HCT116 (cell line): ENCODE measurements around the gene SALL4. TPM values are rescaled to one million over a fixed set of nuclear protein-coding genes. Genes with fewer than 3 reads are reported as not detected.
A peak's percentile ranks its signal among the peaks of the same experiment; 100 is the strongest.

Source experiments
- ATAC-seq: fragments of 200-7000 bp; cut with Tn5 transposase; 2 replicates; pipeline ENCODE4 v1.9.1; 2020; ENCODE audit warnings: mild to moderate bottlenecking, moderate library complexity
- BruUV-seq: library from RNA; stranded (reverse); fragments of 400-500 nt; replicated peaks from 2 replicates; lab custom pipeline; 2021; lab: Mats Ljungman, UMichigan
- CTCF ChIA-PET: fragments of 300-600 bp; sonication (Branson Sonifier 250); formaldehyde crosslinking; loops from one replicate; lab custom pipeline; 2021; ENCODE audit warnings: antibody characterized with exemption; lab: Charles Lee
- POLR2A ChIA-PET: fragments of 300-600, 350-600 bp; sonication (Branson Sonifier 250); formaldehyde crosslinking; loops from one replicate; lab custom pipeline; 2021; ENCODE audit warnings: antibody characterized with exemption; lab: Charles Lee
- RAD21 ChIA-PET, 2 experiments: fragments of 300-600 bp; sonication (Branson Sonifier 250); formaldehyde crosslinking; loops; one replicate each; lab custom pipeline; 2023; ENCODE audit warnings: low total read pairs in 2 of 2; ENCODE audit not compliant: uncharacterized antibody in 2 of 2, unreplicated experiment in 2 of 2, low non-redundant PET in 1 of 2; lab: Charles Lee
- DNase-seq: peaks from one replicate; pipeline ENCODE4 v3.0.0-alpha.2; 2010; ENCODE audit warnings: low read depth, low spot score
- H2AFZ ChIP-seq: fragments of 200-600 bp; shearing (Covaris generic), sonication (generic); 2 replicates; pipeline ENCODE4 v1.6.1; 2017; ENCODE audit warnings: low read depth, mixed run types, mixed read lengths, antibody characterized with exemption, low read length; ENCODE audit not compliant: poor library complexity, severe bottlenecking
- H3K27ac ChIP-seq: 2 replicates; pipeline ENCODE4 v1.5.1; 2012; ENCODE audit warnings: low read depth, low read length
- H3K27me3 ChIP-seq: fragments of 200-600 bp; sonication (generic); 2 replicates; pipeline ENCODE4 v1.6.1; 2016; ENCODE audit warnings: mixed run types, low read length, mixed read lengths; ENCODE audit not compliant: insufficient read depth
- H3K36me3 ChIP-seq, 2 experiments: fragments of 200-500 bp in 1 of 2; fragments of 200-600 bp in 1 of 2; sonication (Bioruptor generic) in 1 of 2; sonication (generic) in 1 of 2; 2 replicates each; pipeline versions ENCODE4 v1.5.1 to v1.6.1; 2014 to 2016; ENCODE audit warnings: low read length in 2 of 2, inconsistent platforms in 1 of 2, mixed read lengths in 1 of 2, mixed run types in 1 of 2; ENCODE audit not compliant: insufficient read depth in 2 of 2, control insufficient read depth in 1 of 2
- H3K4me1 ChIP-seq, 2 experiments: fragments of 200-600 bp in 1 of 2; sonication (generic) in 1 of 2; 2 replicates each; pipeline versions ENCODE4 v1.5.1 to v1.6.1; 2012 to 2017; ENCODE audit warnings: low read length in 2 of 2, inconsistent platforms in 1 of 2, mild to moderate bottlenecking in 1 of 2, mixed read lengths in 1 of 2, mixed run types in 1 of 2, moderate library complexity in 1 of 2; ENCODE audit not compliant: insufficient read depth in 2 of 2, control insufficient read depth in 1 of 2
- H3K4me2 ChIP-seq: fragments of 200-600 bp; sonication (generic); 2 replicates; pipeline ENCODE4 v1.6.1; 2017; ENCODE audit warnings: mixed run types, low read length, mixed read lengths
- H3K4me3 ChIP-seq, 2 experiments: fragments of 200-600 bp in 1 of 2; sonication (generic) in 1 of 2; replicated peaks in 1 of 2; 2 replicates each; pipeline ENCODE4 v1.5.1; 2011 to 2016; ENCODE audit warnings: low read length in 2 of 2, control low read depth in 1 of 2, low read depth in 1 of 2, mild to moderate bottlenecking in 1 of 2, mixed read lengths in 1 of 2, mixed run types in 1 of 2
- H3K79me2 ChIP-seq: fragments of 200-600 bp; sonication (generic); 2 replicates; pipeline ENCODE4 v1.6.1; 2017; ENCODE audit warnings: mild to moderate bottlenecking, mixed run types, low read length, moderate library complexity, mixed read lengths; ENCODE audit not compliant: insufficient read depth
- H3K9ac ChIP-seq: fragments of 200-600 bp; sonication (generic); 2 replicates; pipeline ENCODE4 v1.6.1; 2016; ENCODE audit warnings: low read length, mixed read lengths
- H3K9me2 ChIP-seq: fragments of 200-600 bp; sonication (generic), shearing (Covaris generic); 2 replicates; pipeline ENCODE4 v1.6.1; 2017; ENCODE audit warnings: mixed run types, mild to moderate bottlenecking, moderate library complexity; ENCODE audit not compliant: insufficient read depth
- H3K9me3 ChIP-seq, 2 experiments: fragments of 200-500 bp in 1 of 2; fragments of 200-600 bp in 1 of 2; sonication (Bioruptor generic) in 1 of 2; sonication (generic) in 1 of 2; 2 replicates each; pipeline ENCODE4 v1.6.1; 2014 to 2017; ENCODE audit warnings: low read length in 2 of 2, mixed read lengths in 2 of 2, inconsistent platforms in 1 of 2, low read depth in 1 of 2, mild to moderate bottlenecking in 1 of 2, mixed run types in 1 of 2, moderate library complexity in 1 of 2; ENCODE audit not compliant: control insufficient read depth in 1 of 2, insufficient read depth in 1 of 2
- H4K20me1 ChIP-seq: fragments of 200-600 bp; sonication (generic), shearing (Covaris generic); 2 replicates; pipeline ENCODE4 v1.6.1; 2017; ENCODE audit warnings: mixed run types, mild to moderate bottlenecking, moderate library complexity; ENCODE audit not compliant: insufficient read depth
- ATF3 ChIP-seq: IDR thresholded peaks from 2 replicates; pipeline ENCODE4 v1.6.1; 2012
- CEBPB ChIP-seq: IDR thresholded peaks from 2 replicates; pipeline ENCODE4 v1.6.1; 2012; ENCODE audit warnings: low read depth
- EGR1 ChIP-seq: IDR thresholded peaks from 2 replicates; pipeline ENCODE4 v1.6.1; 2012; ENCODE audit warnings: low read depth
- EZH2 ChIP-seq: fragments of 200-600 bp; sonication (generic); IDR thresholded peaks from 2 replicates; pipeline ENCODE4 v1.6.1; 2017; ENCODE audit warnings: antibody characterized with exemption, mixed run types
- EZH2phosphoT487 ChIP-seq: fragments of 200-600 bp; IDR thresholded peaks from 2 replicates; pipeline ENCODE4 v1.6.1; 2018; ENCODE audit warnings: antibody characterized with exemption, borderline replicate concordance
- JUND ChIP-seq: IDR thresholded peaks from 2 replicates; pipeline ENCODE4 v1.6.1; 2012
- POLR2A ChIP-seq: IDR thresholded peaks from 2 replicates; pipeline ENCODE4 v1.7.0; 2011; ENCODE audit warnings: borderline replicate concordance; ENCODE audit not compliant: insufficient read depth, insufficient read length; ENCODE audit errors: extremely low read depth
- POLR2AphosphoS5 ChIP-seq: IDR thresholded peaks from 2 replicates; pipeline ENCODE4 v1.6.1; 2011; ENCODE audit warnings: mild to moderate bottlenecking, low read depth, low read length, moderate library complexity
- RAD21 ChIP-seq: IDR thresholded peaks from 2 replicates; pipeline ENCODE4 v1.6.1; 2012; ENCODE audit warnings: low read depth, mild to moderate bottlenecking
- SIN3A ChIP-seq: IDR thresholded peaks from 2 replicates; pipeline ENCODE4 v1.6.1; 2012; ENCODE audit warnings: low read depth
- TCF7L2 ChIP-seq: IDR thresholded peaks from 2 replicates; pipeline ENCODE4 v1.7.0; 2011; ENCODE audit warnings: borderline replicate concordance, inconsistent platforms; ENCODE audit not compliant: insufficient read depth, insufficient read length; ENCODE audit errors: extremely low read depth
- YY1 ChIP-seq: IDR thresholded peaks from 2 replicates; pipeline ENCODE4 v1.6.1; 2011; ENCODE audit warnings: low read length, low read depth, moderate library complexity, mild to moderate bottlenecking; ENCODE audit not compliant: insufficient replicate concordance; ENCODE audit errors: extremely low read depth
- ZNF274 ChIP-seq: fragments of 200-500 bp; sonication (Bioruptor generic); IDR thresholded peaks from 2 replicates; pipeline ENCODE4 v1.6.1; 2014; ENCODE audit warnings: mild to moderate bottlenecking, low read depth, low read length, inconsistent platforms
- intact Hi-C: fragments of 100-400 bp; cut with micrococcal nuclease; formaldehyde crosslinking; loops from 2 replicates; pipeline ENCODE4 v1.10.0; 2022
- total RNA-seq: library from RNA; stranded (reverse); gene quantifications from one replicate; pipeline ENCODE4 v1.2.1, GENCODE V29; 2021; ENCODE audit not compliant: unreplicated experiment
- TF ChIP-seq, protein P1 (sequence below), 3 experiments: fragments of 200-600 bp in 1 of 3; sonication (generic) in 1 of 3; IDR thresholded peaks in 2 of 3; conservative IDR thresholded peaks in 1 of 3; 2 replicates each; pipeline ENCODE4 v1.5.1; 2012 to 2017; ENCODE audit warnings: low read depth in 2 of 3, low read length in 2 of 3, antibody characterized with exemption in 1 of 3, borderline replicate concordance in 1 of 3, control low read depth in 1 of 3, mild to moderate bottlenecking in 1 of 3, mixed read lengths in 1 of 3, mixed run types in 1 of 3, moderate library complexity in 1 of 3; ENCODE audit not compliant: insufficient read depth in 1 of 3
- TF ChIP-seq, protein P2 (sequence below): IDR thresholded peaks from 2 replicates; pipeline ENCODE4 v1.6.1; 2012

Gene SALL4
- total RNA-seq, 1 experiment from 2014 or later: 1.9 TPM

- TF ChIP-seq, protein P1, sequence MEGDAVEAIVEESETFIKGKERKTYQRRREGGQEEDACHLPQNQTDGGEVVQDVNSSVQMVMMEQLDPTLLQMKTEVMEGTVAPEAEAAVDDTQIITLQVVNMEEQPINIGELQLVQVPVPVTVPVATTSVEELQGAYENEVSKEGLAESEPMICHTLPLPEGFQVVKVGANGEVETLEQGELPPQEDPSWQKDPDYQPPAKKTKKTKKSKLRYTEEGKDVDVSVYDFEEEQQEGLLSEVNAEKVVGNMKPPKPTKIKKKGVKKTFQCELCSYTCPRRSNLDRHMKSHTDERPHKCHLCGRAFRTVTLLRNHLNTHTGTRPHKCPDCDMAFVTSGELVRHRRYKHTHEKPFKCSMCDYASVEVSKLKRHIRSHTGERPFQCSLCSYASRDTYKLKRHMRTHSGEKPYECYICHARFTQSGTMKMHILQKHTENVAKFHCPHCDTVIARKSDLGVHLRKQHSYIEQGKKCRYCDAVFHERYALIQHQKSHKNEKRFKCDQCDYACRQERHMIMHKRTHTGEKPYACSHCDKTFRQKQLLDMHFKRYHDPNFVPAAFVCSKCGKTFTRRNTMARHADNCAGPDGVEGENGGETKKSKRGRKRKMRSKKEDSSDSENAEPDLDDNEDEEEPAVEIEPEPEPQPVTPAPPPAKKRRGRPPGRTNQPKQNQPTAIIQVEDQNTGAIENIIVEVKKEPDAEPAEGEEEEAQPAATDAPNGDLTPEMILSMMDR (IDR thresholded peaks at IDR 0.05 in 2 of 3, conservative IDR thresholded peaks at IDR 0.05 in 1 of 3; ENCODE audit: borderline replicate concordance in 1 of 3, insufficient read depth in 1 of 3, low read depth in 2 of 3, low read length in 2 of 3): no peak
Measured at GRCh38 chr20:51752343-51752951, 49.9 kb downstream of the SALL4 start (continued).

DNA sequence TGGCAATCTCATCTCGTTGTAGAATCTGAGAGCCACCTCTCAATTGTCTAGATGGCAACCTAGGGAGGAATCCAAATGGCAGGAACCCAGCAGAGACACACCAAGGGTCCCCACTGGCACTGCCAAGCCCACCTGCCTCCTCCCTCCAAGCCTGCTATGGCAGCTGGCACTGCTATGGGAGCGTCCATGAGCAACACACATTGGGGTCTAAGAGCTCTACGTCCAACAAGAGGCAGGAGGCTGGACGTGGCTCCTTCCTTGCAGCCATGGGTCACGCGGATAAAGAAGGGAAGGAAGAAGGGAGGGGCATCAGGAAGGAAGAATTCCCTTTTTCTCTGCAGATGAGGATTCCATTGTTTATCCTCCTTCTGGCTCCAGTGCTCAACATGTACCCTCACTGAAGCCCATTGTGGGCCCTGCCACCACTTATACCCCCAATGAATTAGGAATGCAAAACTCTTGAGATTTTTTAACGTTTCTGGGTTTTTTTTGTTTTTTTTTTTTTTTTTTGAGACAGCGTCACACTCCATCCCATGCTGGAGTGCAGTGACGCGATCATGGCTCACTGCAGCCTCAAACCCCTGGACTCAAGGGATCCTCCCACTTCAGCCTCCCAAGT lies 51.4 kb downstream of the SALL4 start:
- no TSS peak for BruUV-seq
- H3K4me2 ChIP-seq: peak overlapping the region; percentile 81
- ATAC-seq (peak; percentile 2; the same call in 1 of the 2 replicates), DNase-seq (no peak)
- TF ChIP-seq EZH2phosphoT487 (no peak), YY1 (no peak), SIN3A (no peak), EZH2 (no peak), ATF3 (no peak), JUND (no peak), EGR1 (no peak), RAD21 (no peak), POLR2AphosphoS5 (no peak), TCF7L2 (no peak), POLR2A (no peak), CEBPB (no peak), ZNF274 (no peak)
- TF ChIP-seq, protein P2, sequence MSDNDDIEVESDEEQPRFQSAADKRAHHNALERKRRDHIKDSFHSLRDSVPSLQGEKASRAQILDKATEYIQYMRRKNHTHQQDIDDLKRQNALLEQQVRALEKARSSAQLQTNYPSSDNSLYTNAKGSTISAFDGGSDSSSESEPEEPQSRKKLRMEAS: no peak
- H3K9me2 ChIP-seq: no peaks in the 10 kb centered on the region
- ChIA-PET RAD21 (no interaction called here), POLR2A (interaction anchor here (1.8 to 3.2 kb wide), 3 partner anchors 9 to 17 kb away, joined by 6 to 15 read pairs (median 10); no protein-coding TSS in a partner anchor), CTCF (interaction anchor here (1.4 to 1.7 kb wide), 2 partner anchors 14 to 50 kb away, joined by 3 to 5 read pairs; no protein-coding TSS in a partner anchor)
- intact Hi-C loops: no loop called here
- peak overlapping the region; percentile 71 for H3K9ac ChIP-seq
- no peaks in the 10 kb centered on the region for H3K36me3 ChIP-seq
- H4K20me1 ChIP-seq: no peaks in the 10 kb centered on the region
- H3K27ac ChIP-seq: peak overlapping the region; percentile 87
- no peak overlapping the region for H2AFZ ChIP-seq
- H3K79me2 ChIP-seq: peaks cover 16% of the 10 kb centered on the region
- H3K9me3 ChIP-seq: no peaks in the 10 kb centered on the region
- H3K4me3 ChIP-seq: peak overlapping the region in 1 of 2 experiments; percentile 30; a peak in 2 of 4 replicates
- H3K27me3 ChIP-seq: no peaks in the 10 kb centered on the region
- peaks cover 59 to 80% of the 10 kb centered on the region in 2 experiments for H3K4me1 ChIP-seq
